H4 (cell line): Measurements from ENCODE around the gene ANKRD66. TPM values are rescaled to one million over a fixed set of nuclear protein-coding genes. Genes with fewer than 3 reads are reported as not detected.

ENCODE experiments used
- DNase-seq: peaks from one replicate; pipeline ENCODE4 v3.0.0-alpha.2; 2015; ENCODE audit warnings: low spot score
- total RNA-seq: library from RNA; depleted of rRNA; stranded (reverse); fragments of >200 nt; shearing (Covaris generic); gene quantifications from 2 replicates; pipeline ENCODE4 v1.2.3, GENCODE V29; 2014; rRNA removed

Gene ANKRD66
- total RNA-seq, 1 experiment from 2014 or later = not detected

- no peak for DNase-seq
Measured at GRCh38 chr6:46790355-46790874, 43.7 kb downstream of the ANKRD66 start.

DNA sequence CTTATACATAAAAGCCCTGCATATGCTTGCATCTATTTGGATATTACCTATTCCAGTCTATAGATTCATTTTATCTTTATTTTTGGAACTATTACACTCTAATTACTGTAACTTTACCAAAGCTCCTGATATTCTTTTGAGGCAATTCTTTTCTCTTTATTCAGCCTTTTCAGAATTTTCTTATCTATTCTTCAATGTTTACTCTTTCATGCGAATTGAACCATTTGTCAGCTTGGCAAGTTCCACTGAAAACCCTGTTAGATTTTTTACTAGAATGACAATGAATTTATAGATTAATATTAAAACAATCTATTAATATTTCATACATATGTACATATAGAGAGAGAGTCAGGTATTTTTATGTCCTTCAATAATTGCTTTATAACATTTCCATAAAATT, 45.9 kb downstream of the ANKRD66 start:
- no peak for DNase-seq

DNA sequence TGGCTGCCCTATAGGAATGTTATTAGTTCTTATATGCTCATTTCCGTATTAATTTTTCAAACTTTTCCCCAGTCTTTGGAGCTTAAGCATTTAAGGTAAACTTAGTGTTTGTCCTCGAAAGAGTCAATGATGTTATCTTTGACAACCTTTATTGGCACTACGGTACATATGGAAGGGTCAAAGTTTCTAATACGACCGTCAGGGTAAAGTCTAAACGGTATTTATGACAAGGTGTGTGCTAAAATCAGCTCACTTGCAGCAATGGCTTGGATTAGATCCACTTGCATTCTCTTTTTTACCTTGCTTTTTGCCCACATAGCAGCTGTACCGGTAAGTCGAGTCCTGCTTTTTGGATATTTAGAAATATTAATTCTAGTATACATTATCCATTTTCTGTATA, 46.4 kb downstream of the ANKRD66 start, which contains the start of gene MEP1A:
Gene MEP1A, plus strand, starts transcription at position 252 of the 400 bp plus-strand sequence. Its CDS starts 10 bp downstream, at position 262.
- no peak for DNase-seq

- no peak for DNase-seq
Measured at GRCh38 chr6:46794068-46794467, 47.3 kb downstream of the ANKRD66 start.

- DNase-seq = no peak
Measured at GRCh38 chr6:46795816-46796215, 49.1 kb downstream of the ANKRD66 start.

GRCh38 chr6:46796848-46797580, 50.3 kb downstream of the ANKRD66 start:
- DNase-seq = no peak

- DNase-seq = no peak
Measured at GRCh38 chr6:46799657-46800056, 52.9 kb downstream of the ANKRD66 start.

- DNase-seq = no peak
Measured at GRCh38 chr6:46808806-46809205, 62.1 kb downstream of the ANKRD66 start.

Other genes with a start within 250 kb of the ANKRD66 start
- gene CYP39A1, start 94.1 kb upstream of the ANKRD66 start, total RNA-seq = 6.6 and 23.3 TPM in 2 replicates
- gene SLC25A27, start 94.0 kb upstream of the ANKRD66 start, total RNA-seq = 1.4 TPM in 1 of 2 replicates, not detected in the other
- 0.70 TPM in 1 of 2 replicates, not detected in the other for gene TDRD6, start 59.0 kb upstream of the ANKRD66 start, total RNA-seq
- not detected in 2 replicates for gene PLA2G7, start 11.6 kb upstream of the ANKRD66 start, total RNA-seq
- gene MEP1A, start 46.5 kb downstream of the ANKRD66 start, total RNA-seq = 0.08 TPM in 1 of 2 replicates, not detected in the other
- gene ADGRF5, start 175.0 kb downstream of the ANKRD66 start, total RNA-seq = not detected in 2 replicates